ENCODE measurements around the gene NKIRAS1.
A peak's percentile ranks its signal among the peaks of the same experiment; 100 is the strongest.

DNA sequence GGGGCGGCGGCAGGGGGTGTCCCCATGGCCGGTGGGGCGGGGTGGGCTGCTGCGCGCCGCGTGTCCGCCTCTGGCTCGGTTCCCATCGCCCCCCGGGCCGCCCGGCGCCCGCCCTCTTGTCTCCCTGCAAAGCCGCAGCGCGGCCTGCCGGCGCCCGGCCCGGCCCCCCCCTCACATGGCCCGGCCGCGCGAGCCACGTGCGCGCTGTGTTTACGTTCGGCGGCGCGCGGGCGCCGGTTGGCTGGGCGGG lies 28.8 kb upstream of the NKIRAS1 start:
- TF ChIP-seq ZBTB33 (IDR thresholded peaks at IDR 0.05; ENCODE audit: extremely low read depth, insufficient replicate concordance, low read length) (peak; percentile 9), POLR2A (IDR thresholded peaks at IDR 0.05; ENCODE audit: borderline replicate concordance, extremely low read depth, insufficient read depth, insufficient read length) (no peak), CTCF (IDR thresholded peaks at IDR 0.05 in 2 of 3, conservative IDR thresholded peaks at IDR 0.05 in 1 of 3; ENCODE audit: borderline replicate concordance in 1 of 3, insufficient read depth in 1 of 3, low read depth in 2 of 3, low read length in 2 of 3) (no peak), SP1 (IDR thresholded peaks at IDR 0.05; ENCODE audit: low read depth) (no peak), YY1 (IDR thresholded peaks at IDR 0.05; ENCODE audit: extremely low read depth, insufficient replicate concordance, low read depth, low read length) (no peak), MAX (IDR thresholded peaks at IDR 0.05) (no peak), EZH2 (IDR thresholded peaks at IDR 0.05) (no peak), EZH2phosphoT487 (IDR thresholded peaks at IDR 0.05; ENCODE audit: borderline replicate concordance) (no peak), TCF7L2 (IDR thresholded peaks at IDR 0.05; ENCODE audit: borderline replicate concordance, extremely low read depth, insufficient read depth, insufficient read length) (no peak), ZNF274 (IDR thresholded peaks at IDR 0.05; ENCODE audit: low read depth, low read length) (no peak)
- TF ChIP-seq, protein P1, sequence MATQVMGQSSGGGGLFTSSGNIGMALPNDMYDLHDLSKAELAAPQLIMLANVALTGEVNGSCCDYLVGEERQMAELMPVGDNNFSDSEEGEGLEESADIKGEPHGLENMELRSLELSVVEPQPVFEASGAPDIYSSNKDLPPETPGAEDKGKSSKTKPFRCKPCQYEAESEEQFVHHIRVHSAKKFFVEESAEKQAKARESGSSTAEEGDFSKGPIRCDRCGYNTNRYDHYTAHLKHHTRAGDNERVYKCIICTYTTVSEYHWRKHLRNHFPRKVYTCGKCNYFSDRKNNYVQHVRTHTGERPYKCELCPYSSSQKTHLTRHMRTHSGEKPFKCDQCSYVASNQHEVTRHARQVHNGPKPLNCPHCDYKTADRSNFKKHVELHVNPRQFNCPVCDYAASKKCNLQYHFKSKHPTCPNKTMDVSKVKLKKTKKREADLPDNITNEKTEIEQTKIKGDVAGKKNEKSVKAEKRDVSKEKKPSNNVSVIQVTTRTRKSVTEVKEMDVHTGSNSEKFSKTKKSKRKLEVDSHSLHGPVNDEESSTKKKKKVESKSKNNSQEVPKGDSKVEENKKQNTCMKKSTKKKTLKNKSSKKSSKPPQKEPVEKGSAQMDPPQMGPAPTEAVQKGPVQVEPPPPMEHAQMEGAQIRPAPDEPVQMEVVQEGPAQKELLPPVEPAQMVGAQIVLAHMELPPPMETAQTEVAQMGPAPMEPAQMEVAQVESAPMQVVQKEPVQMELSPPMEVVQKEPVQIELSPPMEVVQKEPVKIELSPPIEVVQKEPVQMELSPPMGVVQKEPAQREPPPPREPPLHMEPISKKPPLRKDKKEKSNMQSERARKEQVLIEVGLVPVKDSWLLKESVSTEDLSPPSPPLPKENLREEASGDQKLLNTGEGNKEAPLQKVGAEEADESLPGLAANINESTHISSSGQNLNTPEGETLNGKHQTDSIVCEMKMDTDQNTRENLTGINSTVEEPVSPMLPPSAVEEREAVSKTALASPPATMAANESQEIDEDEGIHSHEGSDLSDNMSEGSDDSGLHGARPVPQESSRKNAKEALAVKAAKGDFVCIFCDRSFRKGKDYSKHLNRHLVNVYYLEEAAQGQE (IDR thresholded peaks at IDR 0.05; ENCODE audit: low read depth) = no peak

Data from HCT116 (cell line).